NCI-H345 treated with DMSO at 0.1 percent for 48 hours (cell line): ENCODE results near the gene SMPD3.
A peak's percentile ranks its signal among the peaks of the same experiment; 100 is the strongest.

Experiments
- DNase-seq: peaks from one replicate; lab custom pipeline; 2025; ENCODE audit not compliant: unreplicated experiment; lab: John Stamatoyannopoulos, UW

The SMPD3 gene

GRCh38 chr16:68444056-68444657, 4.2 kb downstream of the SMPD3 start:
- DNase-seq, result no peak

- no peak for DNase-seq
Measured at GRCh38 chr16:68436581-68436980, 11.7 kb downstream of the SMPD3 start.

GRCh38 chr16:68434624-68435210, 13.6 kb downstream of the SMPD3 start:
- no peak for DNase-seq

- DNase-seq, result no peak
Measured at GRCh38 chr16:68433316-68433715, 15.0 kb downstream of the SMPD3 start.

GRCh38 chr16:68432701-68433100, 15.6 kb downstream of the SMPD3 start:
- no peak for DNase-seq

- no peak for DNase-seq
Measured at GRCh38 chr16:68429076-68429854, 19.0 kb downstream of the SMPD3 start.

GRCh38 chr16:68427649-68428303, 20.5 kb downstream of the SMPD3 start:
- DNase-seq, result no peak

GRCh38 chr16:68426347-68426652, 22.0 kb downstream of the SMPD3 start:
- DNase-seq, result no peak

GRCh38 chr16:68425498-68426346, 22.6 kb downstream of the SMPD3 start:
- no peak for DNase-seq

- no peak for DNase-seq
Measured at GRCh38 chr16:68423771-68424170, 24.5 kb downstream of the SMPD3 start.

- no peak for DNase-seq
Measured at GRCh38 chr16:68422396-68422960, 25.8 kb downstream of the SMPD3 start.

GRCh38 chr16:68421076-68421475, 27.2 kb downstream of the SMPD3 start:
- no peak for DNase-seq

- DNase-seq, result peak; percentile 94
Measured at GRCh38 chr16:68420366-68420942, 27.9 kb downstream of the SMPD3 start.

- peak; percentile 66 for DNase-seq
Measured at GRCh38 chr16:68417711-68418301, 30.5 kb downstream of the SMPD3 start.

- DNase-seq, result peak; percentile 45
Measured at GRCh38 chr16:68416057-68417046, 32.0 kb downstream of the SMPD3 start.

- no peak for DNase-seq
Measured at GRCh38 chr16:68414581-68414980, 33.7 kb downstream of the SMPD3 start.

- no peak for DNase-seq
Measured at GRCh38 chr16:68412061-68412460, 36.2 kb downstream of the SMPD3 start.

- no peak for DNase-seq
Measured at GRCh38 chr16:68411086-68411485, 37.2 kb downstream of the SMPD3 start.

- no peak for DNase-seq
Measured at GRCh38 chr16:68408967-68409366, 39.3 kb downstream of the SMPD3 start.
